Muscle of leg (tissue), 16 donors: ENCODE results near the gene SPTAN1. TPM values are rescaled to one million over a fixed set of nuclear protein-coding genes. Genes with fewer than 3 reads are reported as not detected.
"Not testable (repeated sequence)": the region's sequence is repeated elsewhere in the genome, so short reads cannot be mapped to it uniquely, and the experiment has no call there.

Experiments
- DNase-seq: peaks from one replicate; pipeline ENCODE4 v3.0.0; 2013
- H3K27ac ChIP-seq: one replicate; pipeline ENCODE4 v1.5.1; 2013; ENCODE audit warnings: mild to moderate bottlenecking, low read length, control low read depth
- H3K27me3 ChIP-seq: one replicate; pipeline ENCODE4 v1.6.1; 2013; ENCODE audit warnings: low read length; ENCODE audit not compliant: control insufficient read depth, insufficient read depth
- H3K36me3 ChIP-seq: one replicate; pipeline ENCODE4 v1.6.1; 2013; ENCODE audit warnings: low read length; ENCODE audit not compliant: control insufficient read depth, insufficient read depth
- H3K4me1 ChIP-seq: one replicate; pipeline ENCODE4 v1.6.1; 2013; ENCODE audit warnings: low read length; ENCODE audit not compliant: control insufficient read depth, insufficient read depth
- H3K4me3 ChIP-seq: one replicate; pipeline ENCODE4 v1.5.1; 2013; ENCODE audit warnings: low read length, control low read depth
- H3K9me3 ChIP-seq: replicated peaks from 2 replicates; pipeline ENCODE4 v1.6.1; 2013; ENCODE audit warnings: low read depth, low read length; ENCODE audit not compliant: control insufficient read depth
- WGBS: methylation state at CpG from one replicate; pipeline ENCODE4 v1.1.5; 2013; ENCODE audit warnings: missing lambda C conversion rate; ENCODE audit not compliant: insufficient coverage; 5-methylcytosine and 5-hydroxymethylcytosine counted together
- long read RNA-seq, 11 donors: transcript quantifications; one replicate each; lab custom pipeline, GENCODE V29; 2026
- polyA plus RNA-seq, 8 donors: library from polyadenylated mRNA; unstranded; fragments of 120-200 nt; gene quantifications; one replicate each; pipeline versions ENCODE4 v1.2.1 to v1.2.3, GENCODE V29; 2013; ENCODE audit warnings: inconsistent platforms in 1 of 8, low replicate concordance in 1 of 8; ENCODE audit not compliant: insufficient read length in 8 of 8, insufficient read depth in 1 of 8
- total RNA-seq: library from RNA; stranded (reverse); fragments of 120-200 nt; gene quantifications from one replicate; pipeline ENCODE4 v1.2.4, GENCODE V29; 2013

Gene SPTAN1
- 227 TPM for total RNA-seq
- polyA plus RNA-seq = 100 to 1,000 TPM; 244 to 384 (median 305) TPM
- long read RNA-seq, donor 1, partial matches to known transcripts = 7 of 31 reads
- long read RNA-seq, donor 1, other reads (novel, unspliced or antisense) = 18 of 31 reads
- long read RNA-seq, donor 2 = 0 reads
- long read RNA-seq, donor 3, partial matches to known transcripts = 28 of 37 reads
- long read RNA-seq, donor 3, other reads (novel, unspliced or antisense) = 0 of 37 reads
- long read RNA-seq, donor 4, partial matches to known transcripts = 21 of 30 reads
- long read RNA-seq, donor 4, other reads (novel, unspliced or antisense) = 0 of 30 reads
- long read RNA-seq, donor 5, transcript SPTAN1-221 (5 exons, 1,503 nt) = major isoform, 5 of 84 reads
- long read RNA-seq, donor 5, partial matches to known transcripts = 65 of 84 reads
- long read RNA-seq, donor 5, other reads (novel, unspliced or antisense) = 10 of 84 reads
- long read RNA-seq, donor 6, full-length matches to known transcripts = 16 of 29 reads
- long read RNA-seq, donor 6, partial matches to known transcripts = 13 of 29 reads
- long read RNA-seq, donor 6, other reads (novel, unspliced or antisense) = 0 of 29 reads
- long read RNA-seq, donor 7, full-length matches to known transcripts = 17 of 74 reads
- long read RNA-seq, donor 7, partial matches to known transcripts = 49 of 74 reads
- long read RNA-seq, donor 7, other reads (novel, unspliced or antisense) = 8 of 74 reads
- long read RNA-seq, donor 8, full-length matches to known transcripts = 9 of 15 reads
- long read RNA-seq, donor 8, partial matches to known transcripts = 6 of 15 reads
- long read RNA-seq, donor 8, other reads (novel, unspliced or antisense) = 0 of 15 reads
- long read RNA-seq, donor 9, transcript SPTAN1-221 (5 exons, 1,503 nt) = major isoform, 5 of 93 reads
- long read RNA-seq, donor 9, partial matches to known transcripts = 62 of 93 reads
- long read RNA-seq, donor 9, other reads (novel, unspliced or antisense) = 21 of 93 reads
- long read RNA-seq, donor 10, full-length matches to known transcripts = 21 of 61 reads
- long read RNA-seq, donor 10, partial matches to known transcripts = 40 of 61 reads
- long read RNA-seq, donor 10, other reads (novel, unspliced or antisense) = 0 of 61 reads
- long read RNA-seq, donor 11, partial matches to known transcripts = 0 of 7 reads
- long read RNA-seq, donor 11, other reads (novel, unspliced or antisense) = 0 of 7 reads

- peaks cover 4% of the 10 kb centered on the region for H3K36me3 ChIP-seq
- peak within 1 kb of the TSS; percentile 88 for H3K4me3 ChIP-seq
- H3K27ac ChIP-seq = peak within 1 kb of the TSS; percentile 91
- no peaks in the 10 kb centered on the region for H3K9me3 ChIP-seq
- under 1% methylated on average over 73 of the region's 81 CpGs for WGBS
- no peaks in the 10 kb centered on the region for H3K27me3 ChIP-seq
- H3K4me1 ChIP-seq = peaks cover 42% of the 10 kb centered on the region
- peak; percentile 97 for DNase-seq
These were observed at the start of gene SPTAN1 for GRCh38 chr9:128552153-128552743. TSS of gene SPTAN1 (plus strand) at chr9:128552587. CDS start at chr9:128566741, 14,154 bp downstream.

GRCh38 chr9:128503415-128503825 lies 49.0 kb upstream of the SPTAN1 start:
- 36% methylated on average over 11 of the region's 14 CpGs for WGBS
- not testable (repeated sequence) for H3K9me3 ChIP-seq, H3K27me3 ChIP-seq
- Histone ChIP-seq H3K4me1 (peaks cover 14% of the 10 kb centered on the region), H3K36me3 (peaks cover 25% of the 10 kb centered on the region), H3K27ac (peak overlapping the region; percentile 87), H3K4me3 (peak overlapping the region; percentile 93)
- peak; percentile 58 for DNase-seq

GRCh38 chr9:128503870-128504269 lies 48.5 kb upstream of the SPTAN1 start:
- WGBS = 23% methylated on average over 4 of the region's 11 CpGs
- Histone ChIP-seq H3K9me3 (no peaks in the 10 kb centered on the region), H3K4me1 (peaks cover 14% of the 10 kb centered on the region), H3K36me3 (peaks cover 22% of the 10 kb centered on the region), H3K27ac (peak overlapping the region; percentile 87), H3K4me3 (peak overlapping the region; percentile 93), H3K27me3 (no peaks in the 10 kb centered on the region)
- DNase-seq = peak; percentile 70

- Histone ChIP-seq H3K4me3 (peak within 1 kb of the TSS; percentile 93), H3K27me3 (no peaks in the 10 kb centered on the region), H3K4me1 (peaks cover 14% of the 10 kb centered on the region), H3K36me3 (peaks cover 21% of the 10 kb centered on the region), H3K9me3 (no peaks in the 10 kb centered on the region), H3K27ac (peak within 1 kb of the TSS; percentile 90)
- WGBS = under 1% methylated on average over 59 of the region's 64 CpGs
- peak; percentile 96 for DNase-seq
These were observed 47.6 kb upstream of the SPTAN1 start, which contains the start of gene GLE1 for GRCh38 chr9:128504485-128505413. TSS of gene GLE1 (plus strand) at chr9:128504719. CDS start at chr9:128504806, 87 bp downstream.

GRCh38 chr9:128505414-128505765 lies 47.0 kb upstream of the SPTAN1 start:
- no CpG with 5 or more reads among the region's 6 CpGs for WGBS
- H3K9me3 ChIP-seq = no peaks in the 10 kb centered on the region
- H3K36me3 ChIP-seq = peaks cover 21% of the 10 kb centered on the region
- peak overlapping the region; percentile 93 for H3K4me3 ChIP-seq
- DNase-seq = peak; percentile 18
- H3K27ac ChIP-seq = peak overlapping the region; percentile 90
- no peaks in the 10 kb centered on the region for H3K27me3 ChIP-seq
- peaks cover 14% of the 10 kb centered on the region for H3K4me1 ChIP-seq

- not testable (repeated sequence) for H3K27me3 ChIP-seq, H3K27ac ChIP-seq, H3K4me3 ChIP-seq, DNase-seq, H3K9me3 ChIP-seq
- peaks cover 14% of the 10 kb centered on the region for H3K4me1 ChIP-seq
- WGBS = 81% methylated on average over 9 of the region's 12 CpGs
- peaks cover 21% of the 10 kb centered on the region for H3K36me3 ChIP-seq
These were observed 46.5 kb upstream of the SPTAN1 start for GRCh38 chr9:128505906-128506305.

GRCh38 chr9:128512820-128513219 lies 39.6 kb upstream of the SPTAN1 start:
- WGBS = 98% methylated on average over 7 of the region's 9 CpGs
- H3K4me3 ChIP-seq = no peak overlapping the region
- H3K27me3 ChIP-seq = no peaks in the 10 kb centered on the region
- H3K9me3 ChIP-seq = no peaks in the 10 kb centered on the region
- no peak overlapping the region for H3K27ac ChIP-seq
- H3K4me1 ChIP-seq = no peaks in the 10 kb centered on the region
- peaks cover 43% of the 10 kb centered on the region for H3K36me3 ChIP-seq
- no peak for DNase-seq

GRCh38 chr9:128521956-128522355 lies 30.4 kb upstream of the SPTAN1 start:
- Histone ChIP-seq H3K4me3 (no peak overlapping the region), H3K27ac (no peak overlapping the region), H3K9me3 (no peaks in the 10 kb centered on the region), H3K36me3 (peaks cover 38% of the 10 kb centered on the region), H3K4me1 (peaks cover 7% of the 10 kb centered on the region), H3K27me3 (no peaks in the 10 kb centered on the region)
- DNase-seq = no peak
- WGBS = 100% methylated on average over 2 of the region's 6 CpGs
